Activated CD4-positive, alpha-beta T cell treated with anti-CD3 and anti-CD28 coated beads, Interleukin-2, amount 50 U/mL, for 48 hours (primary cell): ENCODE results near the gene CLIP2.
"Not testable (repeated sequence)": the region's sequence is repeated elsewhere in the genome, so short reads cannot be mapped to it uniquely, and the experiment has no call there.

Experiments
- DNase-seq, 2 experiments: peaks; one replicate each; pipeline ENCODE4 v3.0.0-alpha.2; 2020

The CLIP2 gene

GRCh38 chr7:74300926-74301325 is 11.7 kb downstream of the CLIP2 start:
- DNase-seq, result no peak

GRCh38 chr7:74302745-74303221 is 13.6 kb downstream of the CLIP2 start:
- no peak for DNase-seq

GRCh38 chr7:74304550-74304949 is 15.3 kb downstream of the CLIP2 start:
- DNase-seq, result no peak

- DNase-seq, result no peak
These were observed 17.0 kb downstream of the CLIP2 start for GRCh38 chr7:74306004-74306729.

GRCh38 chr7:74306730-74307469 is 17.7 kb downstream of the CLIP2 start:
- peak; percentile 31 to 36 for DNase-seq

GRCh38 chr7:74307738-74308505 is 18.7 kb downstream of the CLIP2 start:
- no peak for DNase-seq

- no peak for DNase-seq
These were observed 20.0 kb downstream of the CLIP2 start for GRCh38 chr7:74309181-74309580.

- DNase-seq, result no peak
These were observed 22.1 kb downstream of the CLIP2 start for GRCh38 chr7:74311305-74311744.

GRCh38 chr7:74312418-74313028 is 23.3 kb downstream of the CLIP2 start:
- no peak for DNase-seq

- not testable (repeated sequence) for DNase-seq
These were observed 26.7 kb downstream of the CLIP2 start for GRCh38 chr7:74315891-74316290.

GRCh38 chr7:74317146-74317782 is 28.1 kb downstream of the CLIP2 start:
- DNase-seq, result no peak

GRCh38 chr7:74318043-74318442 is 28.8 kb downstream of the CLIP2 start:
- no peak for DNase-seq

- peak in 1 of 2 experiments; percentile 10 for DNase-seq
These were observed 31.5 kb downstream of the CLIP2 start for GRCh38 chr7:74320645-74321221.

- not testable (repeated sequence) for DNase-seq
These were observed 33.7 kb downstream of the CLIP2 start for GRCh38 chr7:74322892-74323291.

GRCh38 chr7:74324531-74325209 is 35.5 kb downstream of the CLIP2 start:
- no peak for DNase-seq

GRCh38 chr7:74325210-74325565 is 36.0 kb downstream of the CLIP2 start:
- DNase-seq, result no peak

GRCh38 chr7:74329225-74329624 is 40.0 kb downstream of the CLIP2 start:
- no peak for DNase-seq

- DNase-seq, result no peak
These were observed 43.4 kb downstream of the CLIP2 start for GRCh38 chr7:74332373-74333176.

GRCh38 chr7:74334030-74334429 is 44.8 kb downstream of the CLIP2 start:
- no peak for DNase-seq

- no peak for DNase-seq
These were observed 48.7 kb downstream of the CLIP2 start for GRCh38 chr7:74337926-74338325.
